ENCODE results near the gene SEL1L3.

The SEL1L3 gene

GRCh38 chr4:25896776-25897539 lies 34.2 kb upstream of the SEL1L3 start:
- H3K27ac ChIP-seq = no peak overlapping the region
- H3K36me3 ChIP-seq = no peaks in the 10 kb centered on the region
- no peaks in the 10 kb centered on the region for H3K9me3 ChIP-seq
- no peak overlapping the region for H3K4me3 ChIP-seq
- H3K9ac ChIP-seq = no peak overlapping the region
- no peak for TF ChIP-seq Cebpa-rat (IDR thresholded peaks at IDR 0.05)
- H3K4me2 ChIP-seq = no peak overlapping the region
- H3K4me1 ChIP-seq = no peaks in the 10 kb centered on the region
- H3K27me3 ChIP-seq = no peaks in the 10 kb centered on the region
- no peaks in the 10 kb centered on the region for H4K20me1 ChIP-seq

- Histone ChIP-seq H3K9ac (no peak overlapping the region), H3K27ac (no peak overlapping the region), H3K9me3 (no peaks in the 10 kb centered on the region), H4K20me1 (no peaks in the 10 kb centered on the region), H3K4me3 (no peak overlapping the region), H3K36me3 (no peaks in the 10 kb centered on the region), H3K4me2 (no peak overlapping the region), H3K4me1 (no peaks in the 10 kb centered on the region), H3K27me3 (no peaks in the 10 kb centered on the region)
- no peak for TF ChIP-seq Cebpa-rat (IDR thresholded peaks at IDR 0.05)
Observed at GRCh38 chr4:25892796-25893195, 30.0 kb upstream of the SEL1L3 start.

- no peaks in the 10 kb centered on the region for H4K20me1 ChIP-seq
- no peak overlapping the region for H3K27ac ChIP-seq
- no peak for TF ChIP-seq Cebpa-rat (IDR thresholded peaks at IDR 0.05)
- no peaks in the 10 kb centered on the region for H3K9me3 ChIP-seq
- no peak overlapping the region for H3K4me2 ChIP-seq
- H3K27me3 ChIP-seq = no peaks in the 10 kb centered on the region
- no peaks in the 10 kb centered on the region for H3K36me3 ChIP-seq
- H3K4me1 ChIP-seq = no peaks in the 10 kb centered on the region
- no peak overlapping the region for H3K9ac ChIP-seq
- H3K4me3 ChIP-seq = no peak overlapping the region
Observed at GRCh38 chr4:25890571-25891485, 28.0 kb upstream of the SEL1L3 start.

GRCh38 chr4:25889589-25890503 lies 27.1 kb upstream of the SEL1L3 start:
- Histone ChIP-seq H3K4me1 (no peaks in the 10 kb centered on the region), H4K20me1 (no peaks in the 10 kb centered on the region), H3K9ac (no peak overlapping the region), H3K4me2 (no peak overlapping the region), H3K27ac (no peak overlapping the region), H3K27me3 (no peaks in the 10 kb centered on the region), H3K4me3 (no peak overlapping the region), H3K36me3 (no peaks in the 10 kb centered on the region), H3K9me3 (no peaks in the 10 kb centered on the region)
- TF ChIP-seq Cebpa-rat (IDR thresholded peaks at IDR 0.05) = no peak

- no peak for TF ChIP-seq Cebpa-rat (IDR thresholded peaks at IDR 0.05)
- no peak overlapping the region for H3K4me3 ChIP-seq
- H3K9me3 ChIP-seq = no peaks in the 10 kb centered on the region
- H3K4me2 ChIP-seq = no peak overlapping the region
- no peaks in the 10 kb centered on the region for H3K36me3 ChIP-seq
- H3K4me1 ChIP-seq = no peaks in the 10 kb centered on the region
- H3K27ac ChIP-seq = no peak overlapping the region
- H3K27me3 ChIP-seq = no peaks in the 10 kb centered on the region
- H3K9ac ChIP-seq = no peak overlapping the region
- H4K20me1 ChIP-seq = no peaks in the 10 kb centered on the region
Observed at GRCh38 chr4:25888781-25889180, 26.0 kb upstream of the SEL1L3 start.

DNA sequence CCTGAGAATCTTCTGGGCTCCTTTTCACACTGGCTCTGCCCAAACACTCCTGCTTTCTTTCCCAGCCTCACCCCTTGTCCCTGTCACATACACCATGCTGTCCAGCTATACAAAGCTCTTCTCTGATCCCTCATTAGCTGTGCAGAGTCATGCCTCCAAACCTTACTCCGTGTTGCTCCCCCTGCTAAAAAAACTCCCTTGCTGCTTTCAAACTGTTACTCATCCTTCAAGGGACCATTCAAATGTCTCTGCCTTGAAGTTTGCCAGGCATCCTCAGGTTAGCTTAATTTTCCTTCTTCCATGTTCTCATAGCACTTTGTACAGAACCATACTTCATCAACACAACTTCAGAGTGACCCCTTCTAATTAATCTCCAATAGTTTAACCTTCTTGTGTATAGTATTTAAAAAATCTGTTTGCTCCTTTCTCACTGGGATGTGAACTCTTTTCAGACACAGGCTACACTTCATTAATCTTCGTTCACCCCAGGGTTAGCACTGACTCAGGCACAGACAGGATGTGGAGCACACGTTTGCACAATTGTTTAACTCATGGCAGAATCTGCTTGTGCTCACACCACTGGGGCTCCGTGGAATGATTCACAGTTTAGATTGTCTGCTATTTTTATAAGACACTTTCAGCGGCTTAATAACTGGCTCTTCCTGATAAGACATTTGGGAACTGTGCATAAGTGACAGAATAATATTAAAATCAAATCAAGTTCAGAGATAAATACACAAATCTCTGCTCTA lies 21.4 kb upstream of the SEL1L3 start:
- no peak overlapping the region for H3K4me3 ChIP-seq
- no peak overlapping the region for H3K27ac ChIP-seq
- H3K9me3 ChIP-seq = no peaks in the 10 kb centered on the region
- H4K20me1 ChIP-seq = no peaks in the 10 kb centered on the region
- H3K4me2 ChIP-seq = no peak overlapping the region
- H3K27me3 ChIP-seq = no peaks in the 10 kb centered on the region
- H3K9ac ChIP-seq = no peak overlapping the region
- peaks cover 14% of the 10 kb centered on the region; the same call in 1 of the 2 replicates for H3K4me1 ChIP-seq
- no peaks in the 10 kb centered on the region for H3K36me3 ChIP-seq
- TF ChIP-seq Cebpa-rat (IDR thresholded peaks at IDR 0.05) = no peak

GRCh38 chr4:25883565-25883964 lies 20.8 kb upstream of the SEL1L3 start:
- no peak overlapping the region for H3K9ac ChIP-seq
- no peak for TF ChIP-seq Cebpa-rat (IDR thresholded peaks at IDR 0.05)
- no peaks in the 10 kb centered on the region for H3K36me3 ChIP-seq
- H3K4me3 ChIP-seq = no peak overlapping the region
- no peaks in the 10 kb centered on the region for H3K27me3 ChIP-seq
- no peak overlapping the region for H3K4me2 ChIP-seq
- no peaks in the 10 kb centered on the region for H3K9me3 ChIP-seq
- H4K20me1 ChIP-seq = no peaks in the 10 kb centered on the region
- H3K4me1 ChIP-seq = peaks cover 14% of the 10 kb centered on the region; the same call in 1 of the 2 replicates
- H3K27ac ChIP-seq = no peak overlapping the region

DNA sequence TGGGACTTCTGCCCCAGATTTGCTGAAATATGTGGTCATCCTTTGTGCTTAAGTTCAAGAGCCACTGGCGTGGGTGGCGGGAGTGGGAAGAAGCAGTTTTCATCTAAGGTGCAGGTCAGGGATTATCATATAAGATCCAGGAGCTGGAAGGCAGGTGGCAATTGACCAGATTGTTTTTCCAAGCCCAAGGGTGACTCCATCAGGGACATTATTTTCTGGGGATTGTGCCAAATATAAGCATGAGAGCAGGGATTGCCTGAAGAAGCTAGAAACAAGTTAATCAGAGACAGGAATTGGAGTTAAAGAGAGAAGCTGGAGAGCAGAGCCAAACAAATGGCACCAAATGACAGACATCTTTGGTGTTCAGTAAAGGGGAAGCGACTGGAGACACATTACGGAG lies 19.4 kb upstream of the SEL1L3 start:
- Histone ChIP-seq H3K4me3 (no peak overlapping the region), H3K4me1 (peaks cover 14% of the 10 kb centered on the region; the same call in 1 of the 2 replicates), H3K27me3 (no peaks in the 10 kb centered on the region), H3K4me2 (no peak overlapping the region), H3K9ac (no peak overlapping the region), H3K9me3 (no peaks in the 10 kb centered on the region), H4K20me1 (no peaks in the 10 kb centered on the region), H3K36me3 (no peaks in the 10 kb centered on the region), H3K27ac (no peak overlapping the region)
- no peak for TF ChIP-seq Cebpa-rat (IDR thresholded peaks at IDR 0.05)

DNA sequence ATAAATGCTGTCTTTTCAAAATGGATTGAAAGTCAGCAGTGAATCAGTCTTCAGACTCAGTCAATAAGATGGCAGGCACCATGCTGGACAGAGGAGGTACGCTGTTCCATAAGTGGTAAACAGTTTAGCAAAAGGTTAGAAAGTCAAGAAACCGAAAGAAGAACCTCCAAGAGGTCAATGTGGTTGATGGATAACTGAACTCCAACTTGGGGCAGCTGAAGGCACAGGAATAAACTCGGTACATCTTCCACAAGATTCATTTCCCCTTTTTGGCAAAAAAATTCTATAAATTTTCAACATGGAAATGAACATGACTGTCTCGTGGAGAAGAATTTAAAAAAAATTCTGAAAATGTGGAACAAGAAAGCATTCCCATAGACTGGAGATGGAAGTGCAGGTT lies 18.4 kb upstream of the SEL1L3 start:
- Histone ChIP-seq H3K9me3 (no peaks in the 10 kb centered on the region), H4K20me1 (no peaks in the 10 kb centered on the region), H3K27me3 (no peaks in the 10 kb centered on the region), H3K4me1 (peaks cover 14% of the 10 kb centered on the region; the same call in 1 of the 2 replicates), H3K27ac (no peak overlapping the region), H3K4me3 (no peak overlapping the region), H3K36me3 (no peaks in the 10 kb centered on the region), H3K9ac (no peak overlapping the region), H3K4me2 (peak overlapping the region; percentile 23; the same call in 1 of the 2 replicates)
- TF ChIP-seq Cebpa-rat (IDR thresholded peaks at IDR 0.05) = no peak
